Progenitor cell of endocrine pancreas (in vitro differentiated cells): ENCODE measurements around the gene TARDBP. TPM values are rescaled to one million over a fixed set of nuclear protein-coding genes. Genes with fewer than 3 reads are reported as not detected.
A peak's percentile ranks its signal among the peaks of the same experiment; 100 is the strongest.
"Not testable (repeated sequence)": the region's sequence is repeated elsewhere in the genome, so short reads cannot be mapped to it uniquely, and the experiment has no call there.

Experiments used
- DNase-seq: peaks from one replicate; pipeline ENCODE4 v3.0.0; 2021; ENCODE audit warnings: low spot score; ENCODE audit not compliant: unreplicated experiment
- H3K27ac Mint-ChIP-seq: 2 replicates; pipeline ENCODE4 v1.8.0; 2021; ENCODE audit warnings: mild to moderate bottlenecking, moderate library complexity, mixed read lengths
- H3K27me3 Mint-ChIP-seq: 2 replicates; pipeline ENCODE4 v1.8.0; 2021; ENCODE audit warnings: mixed read lengths
- H3K36me3 Mint-ChIP-seq: 2 replicates; pipeline ENCODE4 v1.8.0; 2022; ENCODE audit warnings: mixed read lengths; ENCODE audit not compliant: insufficient read depth
- H3K4me1 Mint-ChIP-seq: 2 replicates; pipeline ENCODE4 v1.8.0; 2021; ENCODE audit warnings: low read depth, mixed read lengths
- H3K4me3 Mint-ChIP-seq: 2 replicates; pipeline ENCODE4 v1.8.0; 2021; ENCODE audit warnings: low read depth, mild to moderate bottlenecking, moderate library complexity, mixed read lengths
- H3K9me3 Mint-ChIP-seq: 2 replicates; pipeline ENCODE4 v1.8.0; 2021; ENCODE audit warnings: low read depth, mixed read lengths
- CTCF ChIP-seq: fragments of 200-600 bp; sonication (generic); IDR thresholded peaks from one replicate; pipeline ENCODE4 v1.5.0; 2021; ENCODE audit warnings: antibody characterized with exemption, mild to moderate bottlenecking; ENCODE audit not compliant: unreplicated experiment
- total RNA-seq: library from RNA; stranded (reverse); gene quantifications from 2 replicates; pipeline ENCODE4 v1.2.1, GENCODE V29; 2021

TARDBP gene
- total RNA-seq, 1 donor from 2014 or later, result 197 TPM

DNA sequence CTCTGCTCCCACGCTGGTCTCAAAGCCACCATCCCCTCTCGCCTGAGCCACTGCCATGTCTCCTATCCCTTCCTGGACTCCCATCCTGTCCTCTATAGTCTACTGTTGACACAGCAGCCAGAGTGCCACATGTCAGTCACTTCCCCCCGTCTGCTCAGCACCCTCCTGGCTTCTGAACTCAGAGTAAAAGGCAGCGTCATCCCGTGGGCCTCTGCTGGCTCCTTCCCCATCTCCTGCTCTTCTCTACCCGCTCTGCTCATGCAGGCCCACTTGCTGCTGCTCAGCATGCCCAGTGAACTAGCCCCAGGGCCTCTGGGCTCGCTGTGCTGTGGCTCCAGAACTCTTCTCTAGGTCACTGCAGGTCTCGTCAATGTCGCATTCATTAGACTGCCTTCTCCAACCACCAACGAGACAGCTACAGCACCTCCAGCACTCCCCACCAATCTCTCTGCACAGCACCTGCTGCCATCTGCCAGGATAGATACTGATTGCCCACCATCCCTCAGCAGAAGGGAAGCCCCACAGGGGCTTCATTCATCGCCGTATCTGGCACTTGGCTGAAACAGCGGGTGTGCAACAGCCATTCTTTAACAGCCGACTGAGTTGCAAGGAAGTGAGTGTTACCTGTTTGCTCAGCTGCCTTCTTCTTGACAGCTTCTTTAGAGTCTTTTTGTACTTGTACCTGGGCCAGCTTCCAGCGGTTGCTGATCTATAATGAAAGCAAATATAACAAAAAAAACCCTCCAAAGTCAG, 59.2 kb downstream of the TARDBP start:
- TF ChIP-seq CTCF, result no peak
- H3K27me3 Mint-ChIP-seq, result no peaks in the 10 kb centered on the region
- H3K36me3 Mint-ChIP-seq, result peaks cover 26% of the 10 kb centered on the region
- peaks cover 2% of the 10 kb centered on the region for H3K4me1 Mint-ChIP-seq
- DNase-seq, result no peak
- no peaks in the 10 kb centered on the region for H3K9me3 Mint-ChIP-seq
- H3K27ac Mint-ChIP-seq, result peak overlapping the region; percentile 47
- H3K4me3 Mint-ChIP-seq, result no peak overlapping the region

DNA sequence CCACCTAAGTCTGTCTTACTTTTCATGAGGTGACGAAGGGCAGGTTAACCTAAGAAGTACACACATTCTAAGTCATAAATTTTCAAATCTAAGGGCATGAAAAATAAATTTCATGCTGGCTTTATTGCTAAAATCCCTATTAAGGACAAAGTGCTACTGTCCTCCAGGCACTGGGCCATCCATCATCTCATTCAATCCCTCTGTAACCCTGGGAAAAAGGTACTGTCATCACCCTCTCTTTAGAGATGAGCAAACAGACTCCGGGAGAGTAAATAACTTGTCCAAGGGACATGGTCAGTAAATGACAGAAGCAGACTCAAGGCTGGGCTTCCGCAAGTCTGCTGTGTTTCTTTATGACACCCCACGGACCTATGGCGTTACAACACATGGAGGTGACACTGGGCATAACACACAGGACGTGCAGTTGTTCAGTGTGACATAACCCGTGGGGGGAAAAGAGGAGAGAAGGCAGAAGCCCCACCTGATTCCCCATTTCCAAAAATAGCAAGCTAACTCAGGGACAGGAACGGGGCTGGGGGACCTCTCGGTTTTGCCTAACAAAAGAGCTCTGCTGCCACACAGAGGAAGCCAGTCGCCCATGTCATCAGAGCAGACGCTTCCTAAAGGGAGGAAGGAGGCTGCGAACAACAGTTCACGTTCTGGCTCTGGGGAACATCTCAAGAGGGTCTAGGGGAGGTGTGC, 59.9 kb downstream of the TARDBP start:
- Mint-ChIP-seq H3K27ac (no peak overlapping the region), H3K36me3 (peaks cover 25% of the 10 kb centered on the region), H3K4me1 (peaks cover 2% of the 10 kb centered on the region), H3K4me3 (no peak overlapping the region), H3K27me3 (no peaks in the 10 kb centered on the region), H3K9me3 (no peaks in the 10 kb centered on the region)
- no peak for TF ChIP-seq CTCF
- DNase-seq, result no peak

GRCh38 chr1:11073398-11073797, 60.9 kb downstream of the TARDBP start:
- not testable (repeated sequence) for DNase-seq, H3K4me3 Mint-ChIP-seq, H3K4me1 Mint-ChIP-seq, H3K9me3 Mint-ChIP-seq, H3K27me3 Mint-ChIP-seq, H3K27ac Mint-ChIP-seq
- H3K36me3 Mint-ChIP-seq, result peaks cover 26% of the 10 kb centered on the region

Other genes starting within 250 kb of the TARDBP start
- 23.6 and 28.5 TPM in 2 replicates for gene CASZ1, start 216.0 kb upstream of the TARDBP start, total RNA-seq
- gene MASP2, start 34.6 kb downstream of the TARDBP start, total RNA-seq, result not detected in 2 replicates
- gene SRM, start 47.4 kb downstream of the TARDBP start, total RNA-seq, result 62.6 and 64.6 TPM in 2 replicates
- 95.4 and 104 TPM in 2 replicates for gene EXOSC10, start 87.2 kb downstream of the TARDBP start, total RNA-seq
- not detected in 2 replicates for gene ANGPTL7, start 176.7 kb downstream of the TARDBP start, total RNA-seq
- 60.6 and 66.3 TPM in 2 replicates for gene MTOR, start 249.9 kb downstream of the TARDBP start, total RNA-seq